Measurements from ENCODE around the gene ACBD6.

ACBD6 gene

DNA sequence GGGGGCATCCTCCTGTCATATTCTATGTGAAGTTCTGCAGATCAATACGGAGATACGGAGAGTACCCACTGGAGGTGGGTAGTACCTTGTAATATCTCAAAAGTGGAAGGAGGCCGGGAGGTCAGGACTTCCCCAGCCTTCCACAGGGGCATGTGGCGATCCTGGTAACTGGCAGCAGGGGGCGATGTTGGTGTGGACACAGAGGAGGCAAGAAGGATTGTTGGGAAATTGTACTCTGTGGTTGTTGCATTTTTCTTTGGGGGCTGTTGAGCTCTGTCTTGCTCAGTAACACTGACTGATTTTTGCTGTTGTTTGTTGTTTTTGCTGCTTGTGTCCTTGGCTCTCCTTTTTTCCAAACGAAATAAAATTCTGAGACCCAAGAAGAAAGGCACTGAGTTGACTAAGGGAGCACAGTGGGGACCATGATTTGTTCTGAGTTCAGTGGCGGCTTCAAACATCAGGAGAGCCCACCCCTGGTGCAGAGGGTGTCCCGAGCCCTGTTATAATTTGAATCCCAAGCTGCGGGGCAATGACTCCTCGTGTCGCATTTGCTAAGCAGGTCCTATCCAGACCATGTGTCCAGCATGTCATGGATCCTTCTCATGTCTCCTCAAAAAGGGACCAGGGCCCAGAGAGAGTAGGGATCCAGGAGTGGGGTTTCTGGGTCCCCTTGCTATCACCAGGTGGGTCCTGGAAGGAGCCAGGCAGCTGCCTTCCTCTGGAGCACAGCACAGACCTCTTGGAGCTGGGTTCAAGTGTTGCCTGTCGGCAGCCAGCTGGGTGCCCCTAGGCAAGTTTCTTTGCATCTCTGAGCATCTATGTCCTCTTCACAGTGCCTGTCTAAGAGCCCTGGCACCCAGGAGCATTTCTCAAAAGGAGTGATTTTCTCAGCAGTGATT, 249.5 kb downstream of the ACBD6 start:
- peaks cover 3% of the 10 kb centered on the region; the same call in 1 of the 2 replicates for H4K20me1 ChIP-seq (ENCODE audit: control insufficient read depth, insufficient read depth, low read depth, low read length)
- no peaks in the 10 kb centered on the region for H3F3A ChIP-seq (ENCODE audit: control insufficient read depth, insufficient read depth)
- H3K27ac ChIP-seq (ENCODE audit: low read depth, low read length): no peak overlapping the region
- TF ChIP-seq CTCF (IDR thresholded peaks at IDR 0.05; ENCODE audit: low read depth, low read length, poor library complexity, severe bottlenecking): peak; percentile 89
- TF ChIP-seq EZH2phosphoT487 (IDR thresholded peaks at IDR 0.05; ENCODE audit: borderline replicate concordance, low read length): no peak
- no peaks in the 10 kb centered on the region for H3K36me3 ChIP-seq (ENCODE audit: control insufficient read depth, low read length)
- H3K4me3 ChIP-seq (ENCODE audit: low read length): no peak overlapping the region
- no peaks in the 10 kb centered on the region for H3K9me2 ChIP-seq (replicated peaks; ENCODE audit: control insufficient read depth, low read length)
- no peaks in the 10 kb centered on the region for H3K27me3 ChIP-seq (ENCODE audit: control insufficient read depth, low read length)
- H3K9me3 ChIP-seq (ENCODE audit: control insufficient read depth, insufficient read depth, low read length): no peaks in the 10 kb centered on the region
- no peak overlapping the region for H3K4me2 ChIP-seq (ENCODE audit: low read length)
- H3K4me1 ChIP-seq (ENCODE audit: control insufficient read depth, low read length): no peaks in the 10 kb centered on the region
- H3K79me2 ChIP-seq (ENCODE audit: control insufficient read depth, low read length): no peaks in the 10 kb centered on the region

DNA sequence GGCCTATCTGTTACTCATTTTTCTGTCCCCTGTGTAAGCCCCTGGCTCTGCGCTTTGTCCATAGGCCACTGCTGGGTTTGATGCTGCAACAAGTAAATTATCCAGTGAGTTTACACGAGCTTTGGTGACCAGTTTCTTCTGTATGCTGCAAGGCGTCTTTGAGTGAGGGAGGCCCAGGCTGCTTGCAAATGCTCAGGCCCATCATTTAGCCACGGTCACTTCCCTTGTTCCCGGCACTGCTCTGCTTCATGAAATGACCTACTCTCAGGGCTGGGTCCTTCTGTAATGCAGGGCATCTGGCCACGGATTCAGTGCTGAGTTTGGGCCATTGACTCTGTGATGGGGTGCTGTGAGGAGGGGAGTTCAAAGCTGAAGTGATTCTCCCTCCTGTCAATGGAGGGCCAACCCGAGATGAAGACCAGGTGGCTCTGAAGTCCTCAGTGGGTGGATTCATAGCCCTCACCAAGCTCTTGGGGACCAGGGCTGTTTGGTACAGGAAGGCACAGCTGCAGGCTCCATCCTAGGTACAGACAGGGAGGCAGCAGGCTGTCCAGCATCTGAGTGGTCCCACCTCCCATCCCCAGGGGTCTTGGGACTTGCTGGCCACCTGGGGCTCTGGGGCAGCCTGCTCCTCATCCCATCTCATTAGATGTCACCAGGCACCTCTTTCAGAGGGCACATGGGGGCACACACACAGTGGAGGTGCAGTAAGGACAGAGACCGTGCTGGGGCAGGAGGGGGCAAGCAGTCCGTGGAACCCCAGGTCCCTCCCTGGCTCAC, 250.7 kb downstream of the ACBD6 start:
- Histone ChIP-seq H3K4me3 (ENCODE audit: low read length) (no peak overlapping the region), H3K36me3 (ENCODE audit: control insufficient read depth, low read length) (no peaks in the 10 kb centered on the region), H3K79me2 (ENCODE audit: control insufficient read depth, low read length) (no peaks in the 10 kb centered on the region), H3K4me2 (ENCODE audit: low read length) (no peak overlapping the region), H3K4me1 (ENCODE audit: control insufficient read depth, low read length) (no peaks in the 10 kb centered on the region), H3K9me2 (replicated peaks; ENCODE audit: control insufficient read depth, low read length) (no peaks in the 10 kb centered on the region), H4K20me1 (ENCODE audit: control insufficient read depth, insufficient read depth, low read depth, low read length) (peaks cover 3% of the 10 kb centered on the region; the same call in 1 of the 2 replicates), H3F3A (ENCODE audit: control insufficient read depth, insufficient read depth) (no peaks in the 10 kb centered on the region), H3K27ac (ENCODE audit: low read depth, low read length) (no peak overlapping the region), H3K27me3 (ENCODE audit: control insufficient read depth, low read length) (no peaks in the 10 kb centered on the region), H3K9me3 (ENCODE audit: control insufficient read depth, insufficient read depth, low read length) (no peaks in the 10 kb centered on the region)
- TF ChIP-seq EZH2phosphoT487 (IDR thresholded peaks at IDR 0.05; ENCODE audit: borderline replicate concordance, low read length): no peak
- TF ChIP-seq CTCF (IDR thresholded peaks at IDR 0.05; ENCODE audit: low read depth, low read length, poor library complexity, severe bottlenecking): no peak

GRCh38 chr1:180250883-180251509, 251.4 kb downstream of the ACBD6 start:
- H3K9me3 ChIP-seq (ENCODE audit: control insufficient read depth, insufficient read depth, low read length): no peaks in the 10 kb centered on the region
- H3K79me2 ChIP-seq (ENCODE audit: control insufficient read depth, low read length): no peaks in the 10 kb centered on the region
- 0 out of 2 replicates have a peak, but pooled peaks cover 3% of the 10 kb centered on the region for H4K20me1 ChIP-seq (ENCODE audit: control insufficient read depth, insufficient read depth, low read depth, low read length)
- no peaks in the 10 kb centered on the region for H3F3A ChIP-seq (ENCODE audit: control insufficient read depth, insufficient read depth)
- H3K4me3 ChIP-seq (ENCODE audit: low read length): no peak overlapping the region
- H3K36me3 ChIP-seq (ENCODE audit: control insufficient read depth, low read length): no peaks in the 10 kb centered on the region
- H3K27me3 ChIP-seq (ENCODE audit: control insufficient read depth, low read length): no peaks in the 10 kb centered on the region
- no peak overlapping the region for H3K4me2 ChIP-seq (ENCODE audit: low read length)
- no peaks in the 10 kb centered on the region for H3K9me2 ChIP-seq (replicated peaks; ENCODE audit: control insufficient read depth, low read length)
- TF ChIP-seq CTCF (IDR thresholded peaks at IDR 0.05; ENCODE audit: low read depth, low read length, poor library complexity, severe bottlenecking) (no peak), EZH2phosphoT487 (IDR thresholded peaks at IDR 0.05; ENCODE audit: borderline replicate concordance, low read length) (no peak)
- no peak overlapping the region for H3K27ac ChIP-seq (ENCODE audit: low read depth, low read length)
- H3K4me1 ChIP-seq (ENCODE audit: control insufficient read depth, low read length): no peaks in the 10 kb centered on the region

Data from DOHH2 (cell line).